ENCODE results near the gene NT5E. TPM values are rescaled to one million over a fixed set of nuclear protein-coding genes. Genes with fewer than 3 reads are reported as not detected.

The NT5E gene
- total and polyA plus RNA-seq, 2 of the 13 experiments (the other 11 are each of a cell fraction or from before 2014, with no cell fraction given), result 9.5 to 33.0 TPM

DNA sequence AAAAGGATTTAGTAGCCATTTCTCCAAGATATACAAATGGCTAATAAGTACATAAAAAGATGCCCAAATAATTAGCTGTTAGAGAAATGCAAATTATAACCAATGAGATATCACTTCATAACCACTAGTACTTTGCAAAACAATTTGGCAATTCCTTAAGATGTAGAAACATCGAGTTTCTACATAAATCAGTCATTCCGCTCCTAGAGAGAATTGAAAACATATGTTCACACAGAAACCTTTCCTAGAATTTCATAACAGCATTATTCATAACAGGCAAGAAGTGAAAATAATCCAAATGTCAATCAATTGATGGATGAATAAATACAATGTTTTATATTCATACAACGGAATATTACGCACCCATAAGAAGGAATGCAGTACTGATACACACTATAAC, 20.5 kb upstream of the NT5E start:
- WGBS (ENCODE audit: low lambda C conversion rate), result 78% methylated on average over 4 of the region's 4 CpGs
- TF ChIP-seq ZNF569 (CRISPR knock-in tag; IDR thresholded peaks at IDR 0.05; ENCODE audit: borderline replicate concordance), result no peak
- TF ChIP-seq PRMT3 (CRISPR knock-in tag; IDR thresholded peaks at IDR 0.05; ENCODE audit: borderline replicate concordance, low read depth), result no peak
- TF ChIP-seq, protein P1, sequence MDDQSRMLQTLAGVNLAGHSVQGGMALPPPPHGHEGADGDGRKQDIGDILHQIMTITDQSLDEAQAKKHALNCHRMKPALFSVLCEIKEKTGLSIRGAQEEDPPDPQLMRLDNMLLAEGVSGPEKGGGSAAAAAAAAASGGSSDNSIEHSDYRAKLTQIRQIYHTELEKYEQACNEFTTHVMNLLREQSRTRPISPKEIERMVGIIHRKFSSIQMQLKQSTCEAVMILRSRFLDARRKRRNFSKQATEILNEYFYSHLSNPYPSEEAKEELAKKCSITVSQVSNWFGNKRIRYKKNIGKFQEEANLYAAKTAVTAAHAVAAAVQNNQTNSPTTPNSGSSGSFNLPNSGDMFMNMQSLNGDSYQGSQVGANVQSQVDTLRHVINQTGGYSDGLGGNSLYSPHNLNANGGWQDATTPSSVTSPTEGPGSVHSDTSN (CRISPR knock-in tag; IDR thresholded peaks at IDR 0.05; ENCODE audit: borderline replicate concordance), result no peak
- TF ChIP-seq, protein P2, sequence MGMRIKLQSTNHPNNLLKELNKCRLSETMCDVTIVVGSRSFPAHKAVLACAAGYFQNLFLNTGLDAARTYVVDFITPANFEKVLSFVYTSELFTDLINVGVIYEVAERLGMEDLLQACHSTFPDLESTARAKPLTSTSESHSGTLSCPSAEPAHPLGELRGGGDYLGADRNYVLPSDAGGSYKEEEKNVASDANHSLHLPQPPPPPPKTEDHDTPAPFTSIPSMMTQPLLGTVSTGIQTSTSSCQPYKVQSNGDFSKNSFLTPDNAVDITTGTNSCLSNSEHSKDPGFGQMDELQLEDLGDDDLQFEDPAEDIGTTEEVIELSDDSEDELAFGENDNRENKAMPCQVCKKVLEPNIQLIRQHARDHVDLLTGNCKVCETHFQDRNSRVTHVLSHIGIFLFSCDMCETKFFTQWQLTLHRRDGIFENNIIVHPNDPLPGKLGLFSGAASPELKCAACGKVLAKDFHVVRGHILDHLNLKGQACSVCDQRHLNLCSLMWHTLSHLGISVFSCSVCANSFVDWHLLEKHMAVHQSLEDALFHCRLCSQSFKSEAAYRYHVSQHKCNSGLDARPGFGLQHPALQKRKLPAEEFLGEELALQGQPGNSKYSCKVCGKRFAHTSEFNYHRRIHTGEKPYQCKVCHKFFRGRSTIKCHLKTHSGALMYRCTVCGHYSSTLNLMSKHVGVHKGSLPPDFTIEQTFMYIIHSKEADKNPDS (CRISPR knock-in tag; IDR thresholded peaks at IDR 0.05), result no peak
- TF ChIP-seq, protein P3, sequence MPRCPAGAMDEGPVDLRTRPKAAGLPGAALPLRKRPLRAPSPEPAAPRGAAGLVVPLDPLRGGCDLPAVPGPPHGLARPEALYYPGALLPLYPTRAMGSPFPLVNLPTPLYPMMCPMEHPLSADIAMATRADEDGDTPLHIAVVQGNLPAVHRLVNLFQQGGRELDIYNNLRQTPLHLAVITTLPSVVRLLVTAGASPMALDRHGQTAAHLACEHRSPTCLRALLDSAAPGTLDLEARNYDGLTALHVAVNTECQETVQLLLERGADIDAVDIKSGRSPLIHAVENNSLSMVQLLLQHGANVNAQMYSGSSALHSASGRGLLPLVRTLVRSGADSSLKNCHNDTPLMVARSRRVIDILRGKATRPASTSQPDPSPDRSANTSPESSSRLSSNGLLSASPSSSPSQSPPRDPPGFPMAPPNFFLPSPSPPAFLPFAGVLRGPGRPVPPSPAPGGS (CRISPR knock-in tag; IDR thresholded peaks at IDR 0.05), result no peak
- TF ChIP-seq TMF1 (CRISPR knock-in tag; IDR thresholded peaks at IDR 0.05; ENCODE audit: low read depth), result no peak
- ATAC-seq, result no peak
- H3K9me3 ChIP-seq (ENCODE audit: low read length), result no peaks in the 10 kb centered on the region
- no peak overlapping the region for H3K4me2 ChIP-seq (ENCODE audit: low read depth, low read length)
- no TSS peak for BruUV-seq (replicated peaks)
- H3K27me3 ChIP-seq (ENCODE audit: control insufficient read depth in 1 of 2, insufficient read depth in 2 of 2, low read length in 2 of 2), result no peaks in the 10 kb centered on the region
- H3K4me3 ChIP-seq (replicated peaks in 1 of 3; ENCODE audit: insufficient read depth in 1 of 3, low read depth in 2 of 3, low read length in 3 of 3), result no peak overlapping the region
- ChIA-PET CTCF (ENCODE audit: low intra/inter-chr PET ratio, low total read pairs) (no interaction called here), POLR2A (no interaction called here)
- H3K27ac ChIP-seq (ENCODE audit: extremely low read length, insufficient read depth, low read length), result no peak overlapping the region
- H3K36me3 ChIP-seq (replicated peaks in 1 of 2; ENCODE audit: control insufficient read depth in 1 of 2, insufficient read depth in 2 of 2, low read length in 2 of 2), result no peaks in the 10 kb centered on the region
- DNase-seq (ENCODE audit: low spot score), result no peak
- no peak overlapping the region for H2AFZ ChIP-seq (ENCODE audit: low read length)
- in situ Hi-C loops (cut with HindIII; ENCODE audit: extremely low pct_ligation_motif_present, low pct_unique_long_range_greater_than_20kb) (no loop called here), intact Hi-C loops (cut with micrococcal nuclease; ENCODE audit: unreplicated experiment) (no loop called here)
- H3K4me1 ChIP-seq (ENCODE audit: insufficient read depth, low read length), result peaks cover 7% of the 10 kb centered on the region; the same call in 1 of the 2 replicates
- no peaks in the 10 kb centered on the region for H4K20me1 ChIP-seq (ENCODE audit: insufficient read depth, low read length)
- FAIRE-seq, result no peak
- no peaks in the 10 kb centered on the region for H3K79me2 ChIP-seq (ENCODE audit: insufficient read depth, low read length)
- H3K9ac ChIP-seq (ENCODE audit: insufficient read depth, low read depth, low read length), result no peak overlapping the region

Data from HepG2 (cell line).